H1 (cell line): ENCODE measurements around the gene LIN28A. TPM values are rescaled to one million over a fixed set of nuclear protein-coding genes. Genes with fewer than 3 reads are reported as not detected.

ENCODE experiments used
- CTCF ChIA-PET: fragments of 300-600 bp; sonication (Branson Sonifier 250); formaldehyde crosslinking; loops from one replicate; lab custom pipeline; 2021; ENCODE audit not compliant: partially characterized antibody; lab: Charles Lee
- POLR2A ChIA-PET: fragments of 300-600 bp; sonication (Branson Sonifier 250); formaldehyde crosslinking; loops from one replicate; lab custom pipeline; 2021; ENCODE audit warnings: inconsistent platforms; ENCODE audit not compliant: partially characterized antibody; lab: Charles Lee
- DNase-seq, 2 experiments: peaks; one replicate each; pipeline versions ENCODE4 v3.0.0 to v3.0.0-alpha.2; 2010 to 2022; ENCODE audit warnings: low spot score in 2 of 2, low read depth in 1 of 2, mixed read lengths in 1 of 2
- FAIRE-seq: peaks from 2 replicates; lab custom pipeline; 2011; peaks lifted over from hg19 to GRCh38; lab: Jason Lieb, UNC
- H2AFZ ChIP-seq: 2 replicates; pipeline ENCODE4 v1.8.1; 2012; ENCODE audit warnings: low read length, inconsistent platforms
- H2AK5ac ChIP-seq: 2 replicates; pipeline ENCODE4 v1.6.1; 2013; ENCODE audit warnings: low read depth, low read length
- H2BK120ac ChIP-seq: replicated peaks from 2 replicates; pipeline ENCODE3; 2013; ENCODE audit warnings: low read depth, low read length, inconsistent platforms
- H2BK12ac ChIP-seq: 2 replicates; pipeline ENCODE4 v1.6.1; 2013; ENCODE audit warnings: low read depth, low read length
- H2BK15ac ChIP-seq: 2 replicates; pipeline ENCODE4 v1.6.1; 2013; ENCODE audit warnings: low read length
- H2BK20ac ChIP-seq: 2 replicates; pipeline ENCODE4 v1.6.1; 2013; ENCODE audit warnings: low read length
- H2BK5ac ChIP-seq: 2 replicates; pipeline ENCODE4 v1.6.1; 2013; ENCODE audit warnings: low read depth, low read length
- H3K14ac ChIP-seq: 2 replicates; pipeline ENCODE4 v1.6.1; 2013; ENCODE audit warnings: inconsistent platforms; ENCODE audit not compliant: insufficient read length
- H3K18ac ChIP-seq: 2 replicates; pipeline ENCODE4 v1.6.1; 2013; ENCODE audit warnings: low read length; ENCODE audit errors: extremely low read depth
- H3K23ac ChIP-seq: 2 replicates; pipeline ENCODE4 v1.6.1; 2013; ENCODE audit warnings: inconsistent platforms; ENCODE audit not compliant: insufficient read length
- H3K23me2 ChIP-seq: 2 replicates; pipeline ENCODE4 v1.6.1; 2013; ENCODE audit warnings: low read depth, low read length
- H3K27ac ChIP-seq: 2 replicates; pipeline ENCODE4 v1.6.1; 2011; ENCODE audit warnings: low read depth, low read length, inconsistent platforms
- H3K27me3 ChIP-seq, 4 experiments: replicated peaks in 1 of 4; 1 replicate in 1 of 4; 2 replicates in 3 of 4; pipeline versions ENCODE4 v1.6.1 to v1.8.1; 2011 to 2013; ENCODE audit warnings: low read length in 3 of 4, mild to moderate bottlenecking in 3 of 4, inconsistent platforms in 2 of 4, mixed read lengths in 2 of 4, moderate library complexity in 1 of 4; ENCODE audit not compliant: control insufficient read depth in 3 of 4, insufficient read depth in 3 of 4; ENCODE audit errors: extremely low read depth in 1 of 4
- H3K36me3 ChIP-seq, 4 experiments: 2 replicates each; pipeline versions ENCODE4 v1.6.1 to v1.8.1; 2011 to 2013; ENCODE audit warnings: mild to moderate bottlenecking in 4 of 4, low read length in 3 of 4, moderate library complexity in 2 of 4, control low read depth in 1 of 4, inconsistent platforms in 1 of 4; ENCODE audit not compliant: insufficient read depth in 4 of 4, control insufficient read depth in 2 of 4
- H3K4ac ChIP-seq: replicated peaks from 2 replicates; pipeline ENCODE3; 2013; ENCODE audit warnings: low read length, low read depth, mixed read lengths, inconsistent platforms; ENCODE audit not compliant: insufficient read length
- H3K4me1 ChIP-seq, 4 experiments: replicated peaks in 1 of 4; 1 replicate in 1 of 4; 2 replicates in 3 of 4; pipeline versions ENCODE4 v1.6.1 to v1.8.1; 2011 to 2013; ENCODE audit warnings: low read length in 3 of 4, inconsistent platforms in 2 of 4, mixed read lengths in 1 of 4; ENCODE audit not compliant: insufficient read depth in 4 of 4, control insufficient read depth in 3 of 4
- H3K4me2 ChIP-seq, 2 experiments: 2 replicates each; pipeline versions ENCODE4 v1.6.1 to v1.8.1; 2011 to 2013; ENCODE audit warnings: low read depth in 2 of 2, low read length in 2 of 2, control low read depth in 1 of 2, inconsistent platforms in 1 of 2, mild to moderate bottlenecking in 1 of 2; ENCODE audit not compliant: insufficient read depth in 1 of 2
- H3K4me3 ChIP-seq, 4 experiments: fragments of 200-600, 300-600 bp in 1 of 4; sonication (generic), shearing (Covaris generic), sonication (Bioruptor Twin) in 1 of 4; 2 replicates each; pipeline versions ENCODE4 v1.5.1 to v1.8.1; 2011 to 2016; ENCODE audit warnings: low read length in 4 of 4, low read depth in 3 of 4, control low read depth in 2 of 4, inconsistent platforms in 2 of 4, mild to moderate bottlenecking in 2 of 4, mixed read lengths in 1 of 4, moderate library complexity in 1 of 4; ENCODE audit not compliant: insufficient read depth in 2 of 4; ENCODE audit errors: extremely low read depth in 1 of 4
- H3K56ac ChIP-seq: replicated peaks from 2 replicates; pipeline ENCODE3; 2013; ENCODE audit warnings: low read depth, mild to moderate bottlenecking, mixed read lengths, low read length, inconsistent platforms; ENCODE audit not compliant: insufficient read length
- H3K79me1 ChIP-seq: 2 replicates; pipeline ENCODE4 v1.6.1; 2013; ENCODE audit warnings: low read depth, low read length, control low read depth
- H3K79me2 ChIP-seq, 2 experiments: 2 replicates each; pipeline versions ENCODE4 v1.6.1 to v1.8.1; 2012 to 2013; ENCODE audit warnings: low read length in 2 of 2, mild to moderate bottlenecking in 2 of 2, inconsistent platforms in 1 of 2; ENCODE audit not compliant: insufficient read depth in 2 of 2, control insufficient read depth in 1 of 2
- H3K9ac ChIP-seq, 4 experiments: replicated peaks in 1 of 4; 1 replicate in 1 of 4; 2 replicates in 3 of 4; pipeline versions ENCODE4 v1.6.1 to v1.8.1; 2011 to 2013; ENCODE audit warnings: low read depth in 3 of 4, low read length in 3 of 4, control low read depth in 2 of 4, mild to moderate bottlenecking in 2 of 4, moderate library complexity in 2 of 4, inconsistent platforms in 1 of 4; ENCODE audit errors: extremely low read depth in 1 of 4
- H3K9me3 ChIP-seq, 2 experiments: 2 replicates each; pipeline versions ENCODE4 v1.6.1 to v1.8.1; 2012 to 2013; ENCODE audit warnings: mild to moderate bottlenecking in 2 of 2, moderate library complexity in 2 of 2, control low read depth in 1 of 2, inconsistent platforms in 1 of 2, low read depth in 1 of 2, low read length in 1 of 2, mixed read lengths in 1 of 2; ENCODE audit not compliant: insufficient read depth in 2 of 2
- H4K20me1 ChIP-seq, 2 experiments: replicated peaks in 1 of 2; 2 replicates each; pipeline versions ENCODE3 to v1.8.1; 2011 to 2013; ENCODE audit warnings: inconsistent platforms in 2 of 2, low read length in 2 of 2, mild to moderate bottlenecking in 1 of 2; ENCODE audit not compliant: insufficient read depth in 2 of 2, control insufficient read depth in 1 of 2
- H4K5ac ChIP-seq: 2 replicates; pipeline ENCODE4 v1.6.1; 2013; ENCODE audit warnings: low read length, low read depth, mixed read lengths, inconsistent platforms; ENCODE audit not compliant: insufficient read length
- H4K8ac ChIP-seq: 2 replicates; pipeline ENCODE4 v1.8.0; 2013; ENCODE audit warnings: mild to moderate bottlenecking, moderate library complexity, low read length, inconsistent platforms; ENCODE audit not compliant: insufficient read depth; ENCODE audit errors: extremely low read depth
- H4K91ac ChIP-seq: replicated peaks from 2 replicates; pipeline ENCODE3; 2013; ENCODE audit warnings: low read length, mixed read lengths, inconsistent platforms; ENCODE audit not compliant: insufficient read length
- BACH1 ChIP-seq: IDR thresholded peaks from 2 replicates; pipeline ENCODE4 v1.6.1; 2012; ENCODE audit warnings: low read length, improper control_type of control experiment
- MAX ChIP-seq: IDR thresholded peaks from 2 replicates; pipeline ENCODE4 v1.6.1; 2012; ENCODE audit warnings: inconsistent platforms
- PHF8 ChIP-seq: fragments of 200-600 bp; sonication (generic); conservative IDR thresholded peaks from 2 replicates; pipeline ENCODE4 v1.7.1; 2012; ENCODE audit warnings: low read depth, mild to moderate bottlenecking, inconsistent platforms, low read length, moderate library complexity
- RNF2 ChIP-seq: fragments of 200-900, 300-1000 bp; sonication (generic); IDR thresholded peaks from 2 replicates; pipeline ENCODE4 v1.7.1; 2016; ENCODE audit warnings: borderline replicate concordance, low read depth, mild to moderate bottlenecking, antibody characterized with exemption, low read length; ENCODE audit not compliant: poor library complexity, severe bottlenecking; ENCODE audit errors: missing control alignments
- SAP30 ChIP-seq: fragments of 300-600 bp; sonication (generic); IDR thresholded peaks from 2 replicates; pipeline ENCODE4 v1.7.1; 2012; ENCODE audit warnings: low read length, moderate library complexity, mild to moderate bottlenecking, inconsistent platforms; ENCODE audit not compliant: insufficient read depth, insufficient replicate concordance
- SIN3A ChIP-seq, 2 experiments: IDR thresholded peaks in 1 of 2; conservative IDR thresholded peaks in 1 of 2; 2 replicates each; pipeline ENCODE4 v1.6.1; 2011 to 2012; ENCODE audit warnings: low read length in 2 of 2, improper control_type of control experiment in 1 of 2, low read depth in 1 of 2, mild to moderate bottlenecking in 1 of 2
- TAF7 ChIP-seq: optimal IDR thresholded peaks from 2 replicates; pipeline ENCODE3; 2011; ENCODE audit warnings: low read depth, mild to moderate bottlenecking, inconsistent platforms, low read length, moderate library complexity, borderline replicate concordance
- TEAD4 ChIP-seq: IDR thresholded peaks from 2 replicates; pipeline ENCODE4 v1.6.1; 2012; ENCODE audit warnings: low read depth, low read length, inconsistent platforms, mixed read lengths
- WGBS, 2 experiments: shearing (Covaris generic) in 1 of 2; methylation state at CpG; one replicate each; pipeline versions ENCODE4 v1.1.6 to v1.1.7; 2013 to 2015; ENCODE audit warnings: low lambda C conversion rate in 2 of 2, mixed read lengths in 2 of 2, inconsistent platforms in 1 of 2, low coverage in 1 of 2, missing lambda C conversion rate in 1 of 2; ENCODE audit not compliant: insufficient replicate concordance in 2 of 2, insufficient coverage in 1 of 2, insufficient read length in 1 of 2; ENCODE audit errors: extremely low coverage in 1 of 2, missing lambda C conversion rate in 1 of 2; 5-methylcytosine and 5-hydroxymethylcytosine counted together
- polyA plus RNA-seq, 7 experiments: library from polyadenylated mRNA; depleted of rRNA in 3 of 7; stranded (reverse) in 5 of 7; unstranded in 2 of 7; fragments of >200 nt in 5 of 7; fragments of 200-250 nt in 2 of 7; gene quantifications; 1 replicate in 5 of 7; 2 replicates in 1 of 7; 4 replicates in 1 of 7; pipeline versions ENCODE4 v1.2.1 to v1.2.3, GENCODE V29; 2011 to 2013; ENCODE audit warnings: missing spikeins in 2 of 7, mixed read lengths in 2 of 7
- total RNA-seq: library from RNA; stranded (reverse); fragmentation: NEBNext Ultra II Directional; extraction: Animal tissue kit (Norgen Biotek cat#: 25700); gene quantifications from 2 replicates; pipeline ENCODE4 v1.2.1, GENCODE V29; 2021
- TF ChIP-seq, protein P1 (sequence below): IDR thresholded peaks from 2 replicates; pipeline ENCODE4 v1.6.1; 2012; ENCODE audit warnings: inconsistent platforms

Gene LIN28A
- total and polyA plus RNA-seq, 2 of the 8 experiments (the other 6 are each of a cell fraction or from before 2014, with no cell fraction given): 403 to 1,486 TPM

GRCh38 chr1:26411624-26412074 lies 1.0 kb downstream of the LIN28A start:
- no peaks in the 10 kb centered on the region for H3K27me3 ChIP-seq
- peaks cover 29% of the 10 kb centered on the region for H3K23me2 ChIP-seq

More at GRCh38 chr1:26411624-26412074, 1.0 kb downstream of the LIN28A start:
- peaks cover 4 to 29% (median 11%) of the 10 kb centered on the region in 4 experiments for H3K4me1 ChIP-seq
- H3K4me3 ChIP-seq: peak overlapping the region; percentile 78 to 98 (median 89)
- H4K91ac ChIP-seq: peak overlapping the region; percentile 87
- ChIA-PET CTCF (interaction anchor here (0.8 to 3.1 kb wide), 8 partner anchors 8 to 136 kb away, joined by 3 to 16 read pairs (median 4); partner anchors contain the start of gene SH3BGRL3), POLR2A (interaction anchor here (0.5 to 8.6 kb wide), 29 partner anchors 7 to 300 kb away, joined by 3 to 166 read pairs (median 4); partner anchors contain the start of genes CRYBG2, DHDDS, HMGN2 and PDIK1L)
- peak overlapping the region; percentile 94 for H3K27ac ChIP-seq
- peak overlapping the region; percentile 74 for H4K8ac ChIP-seq
- H4K20me1 ChIP-seq: peaks cover 0 to 8% of the 10 kb centered on the region in 2 experiments
- peaks cover 12 to 57% of the 10 kb centered on the region in 2 experiments; a peak in 3 of 4 replicates for H3K79me2 ChIP-seq
- no peaks in the 10 kb centered on the region for H3K9me3 ChIP-seq
- peak overlapping the region; percentile 97; the same call in 1 of the 2 replicates for H2AK5ac ChIP-seq
- H3K79me1 ChIP-seq: no peaks in the 10 kb centered on the region; the same call in 1 of the 2 replicates
- peak overlapping the region; percentile 76; the same call in 1 of the 2 replicates for H2BK15ac ChIP-seq
- H3K18ac ChIP-seq: peak overlapping the region; percentile 99
- FAIRE-seq (no peak), DNase-seq (peak in 1 of 2 experiments; percentile 69)
- H4K5ac ChIP-seq: peak overlapping the region; percentile 98
- H3K14ac ChIP-seq: peak overlapping the region; percentile 24
- H3K56ac ChIP-seq: peak overlapping the region; percentile 97
- H3K23ac ChIP-seq: no peak overlapping the region
- H2AFZ ChIP-seq: no peak overlapping the region
- H2BK5ac ChIP-seq: peak overlapping the region; percentile 99
- H3K9ac ChIP-seq: peak overlapping the region; percentile 87 to 95 (median 92)
- TF ChIP-seq SIN3A (conservative IDR thresholded peaks at IDR 0.05 in 1 of 2, IDR thresholded peaks at IDR 0.05 in 1 of 2; ENCODE audit: low read depth in 1 of 2, low read length in 2 of 2) (peak; percentile 3 to 81; a peak in 1 of 4 replicates), RNF2 (no peak), MAX (peak; percentile 91), SAP30 (peak; percentile 83), PHF8 (peak; percentile 35; the same call in 1 of the 2 replicates), TEAD4 (no peak), BACH1 (no peak), TAF7 (peak; percentile 11)
- TF ChIP-seq, protein P1, sequence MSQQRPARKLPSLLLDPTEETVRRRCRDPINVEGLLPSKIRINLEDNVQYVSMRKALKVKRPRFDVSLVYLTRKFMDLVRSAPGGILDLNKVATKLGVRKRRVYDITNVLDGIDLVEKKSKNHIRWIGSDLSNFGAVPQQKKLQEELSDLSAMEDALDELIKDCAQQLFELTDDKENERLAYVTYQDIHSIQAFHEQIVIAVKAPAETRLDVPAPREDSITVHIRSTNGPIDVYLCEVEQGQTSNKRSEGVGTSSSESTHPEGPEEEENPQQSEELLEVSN: peak; percentile 33
- H3K4me2 ChIP-seq: peak overlapping the region; percentile 92 to 94
- H2BK120ac ChIP-seq: peak overlapping the region; percentile 80
- 1% methylated on average over 20 of the region's 20 CpGs; no CpG with 5 or more reads in 1 of the 2 experiments for WGBS, 2 experiments
- H2BK12ac ChIP-seq: peak overlapping the region; percentile 97
- peak overlapping the region; percentile 82 for H3K4ac ChIP-seq
- H3K36me3 ChIP-seq: peaks cover 8 to 54% (median 21%) of the 10 kb centered on the region in 4 experiments
- H2BK20ac ChIP-seq: peak overlapping the region; percentile 92
